GM21576 (cell line): ENCODE results near the gene STEAP4.

Experiments
- ATAC-seq: cut with Tn5 transposase; IDR thresholded peaks from one replicate; pipeline ENCODE4 v1.9.1; 2021; ENCODE audit warnings: mild to moderate bottlenecking, moderate library complexity; ENCODE audit not compliant: unreplicated experiment

STEAP4 gene

GRCh38 chr7:88306590-88307048 is at the start of gene STEAP4:
STEAP4 (minus strand) TSS chr7:88306894; CDS start chr7:88284269, 22,625 bp downstream.
- ATAC-seq, result no peak

- ATAC-seq, result no peak
Observed at GRCh38 chr7:88355011-88355410, 48.3 kb upstream of the STEAP4 start.

GRCh38 chr7:88350118-88350517 is 43.4 kb upstream of the STEAP4 start:
- no peak for ATAC-seq

GRCh38 chr7:88347517-88347916 is 40.8 kb upstream of the STEAP4 start:
- ATAC-seq, result no peak

- no peak for ATAC-seq
Observed at GRCh38 chr7:88347090-88347489, 40.4 kb upstream of the STEAP4 start.

- ATAC-seq, result peak; percentile 61
Observed at GRCh38 chr7:88346357-88346756, 39.7 kb upstream of the STEAP4 start.

- peak; percentile 50 for ATAC-seq
Observed at GRCh38 chr7:88344956-88345832, 38.5 kb upstream of the STEAP4 start.

- no peak for ATAC-seq
Observed at GRCh38 chr7:88344271-88344670, 37.6 kb upstream of the STEAP4 start.

GRCh38 chr7:88339195-88339922 is 32.7 kb upstream of the STEAP4 start:
- ATAC-seq, result no peak

GRCh38 chr7:88338503-88338902 is 31.8 kb upstream of the STEAP4 start:
- ATAC-seq, result no peak

GRCh38 chr7:88337572-88337971 is 30.9 kb upstream of the STEAP4 start:
- no peak for ATAC-seq

- ATAC-seq, result no peak
Observed at GRCh38 chr7:88331322-88331721, 24.6 kb upstream of the STEAP4 start.

- ATAC-seq, result no peak
Observed at GRCh38 chr7:88329532-88330463, 23.1 kb upstream of the STEAP4 start.

- no peak for ATAC-seq
Observed at GRCh38 chr7:88328787-88329186, 22.1 kb upstream of the STEAP4 start.

- ATAC-seq, result no peak
Observed at GRCh38 chr7:88324699-88325098, 18.0 kb upstream of the STEAP4 start.

GRCh38 chr7:88322151-88322550 is 15.5 kb upstream of the STEAP4 start:
- ATAC-seq, result no peak

GRCh38 chr7:88321694-88322093 is 15.0 kb upstream of the STEAP4 start:
- ATAC-seq, result no peak

GRCh38 chr7:88318196-88318595 is 11.5 kb upstream of the STEAP4 start:
- no peak for ATAC-seq

- no peak for ATAC-seq
Observed at GRCh38 chr7:88317422-88317821, 10.7 kb upstream of the STEAP4 start.

GRCh38 chr7:88316456-88316855 is 9.8 kb upstream of the STEAP4 start:
- ATAC-seq, result no peak

- ATAC-seq, result no peak
Observed at GRCh38 chr7:88315522-88315921, 8.8 kb upstream of the STEAP4 start.
